NB4 (cell line): Measurements from ENCODE around the gene DOCK4.

Experiments used
- CTCF ChIP-seq: IDR thresholded peaks from one replicate; pipeline ENCODE4 v1.5.1; 2012; ENCODE audit warnings: low read depth, low read length
- MAX ChIP-seq: IDR thresholded peaks from 2 replicates; pipeline ENCODE4 v1.6.1; 2011; ENCODE audit warnings: low read depth, low read length
- MYC ChIP-seq: IDR thresholded peaks from 2 replicates; pipeline ENCODE4 v1.6.1; 2011; ENCODE audit warnings: low read depth, low read length
- POLR2A ChIP-seq: IDR thresholded peaks from 2 replicates; pipeline ENCODE4 v1.6.1; 2011; ENCODE audit warnings: mild to moderate bottlenecking; ENCODE audit not compliant: insufficient read length; ENCODE audit errors: extremely low read depth

- no peak for TF ChIP-seq CTCF
- no peak for TF ChIP-seq POLR2A
- TF ChIP-seq MAX: no peak
- TF ChIP-seq MYC: no peak
Measured at GRCh38 chr7:112116894-112117293, 89.3 kb downstream of the DOCK4 start.
